Frontal cortex (tissue), 4 donors: ENCODE results near the gene HOXD13. TPM values are rescaled to one million over a fixed set of nuclear protein-coding genes. Genes with fewer than 3 reads are reported as not detected.

Experiments
- DNase-seq, 2 donors: peaks; one replicate each; pipeline ENCODE4 v3.0.0; 2012; ENCODE audit warnings: low spot score in 2 of 2
- FAIRE-seq: peaks from 2 replicates; lab custom pipeline; 2012; peaks lifted over from hg19 to GRCh38; lab: Jason Lieb, UNC
- total RNA-seq: library from RNA; depleted of rRNA; stranded (reverse); fragments of >200 nt; gene quantifications from one replicate; pipeline ENCODE4 v1.2.3, GENCODE V29; 2014
- donor health status: control.
- donor health status: control.
- donor health status: control.

The HOXD13 gene
- total RNA-seq, 1 donor from 2014 or later: not detected

- DNase-seq: no peak
- FAIRE-seq: no peak
These were observed 23.6 kb downstream of the HOXD13 start, which contains the start of gene HOXD10 for GRCh38 chr2:176115883-176116813. HOXD10 (plus strand) TSS chr2:176116778; CDS start chr2:176116834, 56 bp downstream.

- no peak for FAIRE-seq
- no peak for DNase-seq
These were observed 24.8 kb downstream of the HOXD13 start for GRCh38 chr2:176117162-176117822.

GRCh38 chr2:176117823-176118371 lies 25.4 kb downstream of the HOXD13 start:
- FAIRE-seq (no peak), DNase-seq (no peak)

GRCh38 chr2:176118601-176119339 lies 26.2 kb downstream of the HOXD13 start:
- DNase-seq (no peak), FAIRE-seq (no peak)

GRCh38 chr2:176120364-176121189 lies 28.1 kb downstream of the HOXD13 start:
- DNase-seq (no peak), FAIRE-seq (no peak)

- DNase-seq (no peak), FAIRE-seq (no peak)
These were observed 28.9 kb downstream of the HOXD13 start for GRCh38 chr2:176121190-176122051.

GRCh38 chr2:176122052-176122682 lies 29.6 kb downstream of the HOXD13 start:
- DNase-seq (no peak), FAIRE-seq (no peak)

GRCh38 chr2:176122683-176123410 lies 30.3 kb downstream of the HOXD13 start, which contains the start of gene HOXD9:
HOXD9 (plus strand) TSS chr2:176122719; CDS start chr2:176122769, 50 bp downstream.
- no peak for FAIRE-seq
- no peak for DNase-seq

- FAIRE-seq (no peak), DNase-seq (no peak)
These were observed 31.0 kb downstream of the HOXD13 start for GRCh38 chr2:176123411-176124109.

GRCh38 chr2:176124110-176124946 lies 31.8 kb downstream of the HOXD13 start:
- no peak for FAIRE-seq
- DNase-seq: no peak

GRCh38 chr2:176124947-176125771 lies 32.6 kb downstream of the HOXD13 start:
- DNase-seq (no peak), FAIRE-seq (no peak)

GRCh38 chr2:176125772-176126054 lies 33.2 kb downstream of the HOXD13 start:
- no peak for DNase-seq
- FAIRE-seq: no peak

- peak; percentile 48 for FAIRE-seq
- DNase-seq: peak; percentile 63 to 74
These were observed 34.6 kb downstream of the HOXD13 start for GRCh38 chr2:176126929-176127773.

- FAIRE-seq (no peak), DNase-seq (no peak)
These were observed 35.2 kb downstream of the HOXD13 start for GRCh38 chr2:176127774-176128072.
